Ramos (cell line): ENCODE data around the gene KRT10.
"Not testable (repeated sequence)": the region's sequence is repeated elsewhere in the genome, so short reads cannot be mapped to it uniquely, and the experiment has no call there.

ENCODE experiments used
- in situ Hi-C: fragments of 300-500 bp; cut with MboI; formaldehyde crosslinking; loops from one replicate; pipeline ENCODE4 v1.14.3; 2022; ENCODE audit warnings: low sequenced_read_pairs; ENCODE audit not compliant: unreplicated experiment

The KRT10 gene

DNA sequence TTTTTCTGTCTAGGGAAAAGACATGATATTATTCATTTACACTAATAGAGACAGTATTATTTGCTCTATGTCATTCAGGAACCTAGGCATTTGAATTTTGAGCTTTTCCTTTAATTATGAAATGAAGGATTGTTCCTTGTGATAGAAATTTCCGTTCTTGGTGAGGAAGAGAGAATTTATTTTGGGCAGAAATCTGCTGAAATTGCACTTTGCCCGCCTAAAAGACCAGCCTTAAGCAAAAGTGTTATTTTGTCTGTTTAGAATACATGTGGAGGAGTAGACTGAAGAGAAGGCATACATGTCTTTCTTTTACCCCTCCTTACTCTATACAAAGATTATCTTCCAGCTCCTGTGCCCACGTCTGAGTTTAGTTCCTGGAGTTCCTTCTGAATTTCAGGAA, 16.8 kb upstream of the KRT10 start:
- in situ Hi-C loops, result loop anchor here (25.0 kb wide), 1 partner anchor 98 kb away; the partner anchor contains the start of gene KRT23

- in situ Hi-C loops, result loop anchor here (25.0 kb wide), 1 partner anchor 101 kb away; the partner anchor contains the start of gene KRT23
These were observed 13.6 kb upstream of the KRT10 start for GRCh38 chr17:40836020-40836419.

GRCh38 chr17:40833882-40834281, 11.5 kb upstream of the KRT10 start:
- in situ Hi-C loops, result loop anchor here (25.0 kb wide), 1 partner anchor 103 kb away; the partner anchor contains the start of gene KRT23

DNA sequence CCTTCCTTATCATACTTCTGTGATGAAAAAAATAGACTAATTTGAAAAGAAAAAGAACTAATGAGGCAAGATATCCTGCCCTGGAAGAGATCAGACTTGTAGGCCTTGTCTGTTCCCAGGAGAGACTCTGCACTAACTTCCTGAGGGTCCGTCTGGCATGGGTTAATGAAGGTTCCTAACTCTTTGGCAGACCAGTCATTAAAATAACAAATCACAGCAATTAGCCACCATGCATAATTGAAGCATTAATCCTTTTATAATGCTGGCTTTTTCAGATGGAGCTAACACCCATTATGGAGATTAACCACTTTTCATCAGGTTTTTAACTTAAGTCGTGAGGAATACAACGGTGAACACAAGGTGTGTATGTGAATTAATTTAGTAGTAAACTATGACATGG, 10.4 kb upstream of the KRT10 start:
- in situ Hi-C loops, result loop anchor here (25.0 kb wide), 1 partner anchor 104 kb away; the partner anchor contains the start of gene KRT23

GRCh38 chr17:40830085-40830776, 7.8 kb upstream of the KRT10 start:
- in situ Hi-C loops, result loop anchor here (25.0 kb wide), 1 partner anchor 107 kb away; the partner anchor contains the start of gene KRT23

DNA sequence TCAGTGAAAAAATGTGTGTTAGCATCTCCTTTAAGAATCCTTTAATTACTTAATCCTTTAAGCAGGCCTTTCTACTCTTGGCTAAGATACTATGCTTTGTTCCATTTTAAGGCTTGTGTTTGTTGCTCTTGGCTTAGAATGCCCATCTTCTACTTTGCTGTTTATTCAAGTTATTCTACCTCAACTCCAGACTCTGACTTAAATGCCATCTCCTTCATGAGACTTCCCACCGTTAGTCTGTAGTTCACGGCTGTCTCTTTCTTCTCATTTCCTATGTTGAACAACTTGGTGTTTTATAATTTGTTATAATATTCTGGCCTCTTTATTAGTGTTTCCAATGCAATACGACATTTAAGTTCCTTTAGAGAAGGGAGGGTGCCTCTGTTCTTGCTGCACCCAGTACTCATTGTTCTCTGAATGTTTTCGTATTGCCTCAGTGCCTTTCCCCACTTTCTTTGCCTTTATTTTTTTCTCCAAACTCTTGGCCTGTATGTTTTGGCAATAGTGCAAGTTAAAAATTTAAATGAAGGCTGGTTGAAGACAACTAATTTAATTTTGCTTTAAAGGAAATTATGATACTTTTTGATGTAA, 6.1 kb upstream of the KRT10 start:
- in situ Hi-C loops, result loop anchor here (25.0 kb wide), 1 partner anchor 109 kb away; the partner anchor contains the start of gene KRT23

DNA sequence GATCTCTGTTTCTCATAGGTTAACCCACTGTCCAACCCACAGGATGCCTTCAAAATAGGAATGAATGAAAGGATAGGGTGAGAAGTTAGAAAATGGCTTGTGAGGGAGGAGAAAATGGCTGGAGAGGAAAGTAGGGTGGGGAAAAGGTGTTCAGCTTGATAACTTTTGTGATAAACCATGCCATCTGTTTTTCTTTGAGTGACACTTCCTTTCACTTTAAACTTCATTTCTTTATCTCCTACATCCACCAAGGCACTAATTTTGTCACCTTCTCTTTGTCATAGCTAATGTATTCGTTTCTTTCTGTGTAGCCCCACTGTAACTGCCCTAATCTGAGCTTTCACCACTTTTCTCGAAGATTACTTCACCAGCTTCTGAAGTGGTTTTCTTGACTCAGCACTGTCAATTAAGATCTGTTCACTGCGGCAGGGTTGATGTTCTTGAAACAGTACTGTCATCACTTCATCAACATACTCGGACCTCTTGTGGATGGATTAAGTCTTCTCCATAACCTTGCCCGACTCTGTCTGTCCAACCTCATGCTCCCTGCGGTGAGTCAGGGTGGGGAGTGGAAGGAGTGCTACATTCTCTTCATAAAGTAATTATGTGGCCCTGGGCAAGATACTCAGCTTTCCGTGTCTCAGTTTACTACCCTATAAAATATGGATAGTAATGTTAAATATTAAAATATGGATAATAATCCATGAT, 5.5 kb upstream of the KRT10 start:
- in situ Hi-C loops, result loop anchor here (25.0 kb wide), 1 partner anchor 109 kb away; the partner anchor contains the start of gene KRT23

- in situ Hi-C loops, result loop anchor here (25.0 kb wide), 1 partner anchor 112 kb away; the partner anchor contains the start of gene KRT23
These were observed 3.2 kb upstream of the KRT10 start for GRCh38 chr17:40825599-40825998.

- in situ Hi-C loops, result no loop called here
These were observed 1.8 kb upstream of the KRT10 start for GRCh38 chr17:40824015-40824832.

DNA sequence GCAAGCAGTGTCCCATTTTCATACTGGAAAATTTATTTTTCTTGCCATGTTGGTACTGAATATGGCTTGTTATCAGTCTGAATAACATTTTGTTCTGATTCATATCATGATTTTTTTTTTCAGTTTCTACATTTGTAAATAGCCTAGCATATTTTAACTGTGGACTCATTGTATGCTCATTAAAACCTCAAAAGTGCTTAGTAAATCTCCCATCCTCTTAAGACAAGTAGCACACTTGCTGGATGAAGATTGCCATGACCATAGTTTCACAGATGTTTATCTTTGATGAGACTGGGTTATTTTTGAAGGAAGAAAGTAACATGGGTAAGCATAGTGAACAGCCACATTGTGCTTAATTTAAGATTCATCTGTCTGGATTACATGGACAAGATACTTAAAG, 878 bp downstream of the KRT10 start:
- in situ Hi-C loops, result no loop called here

GRCh38 chr17:40820228-40820838, 2.1 kb downstream of the KRT10 start:
- in situ Hi-C loops, result no loop called here

DNA sequence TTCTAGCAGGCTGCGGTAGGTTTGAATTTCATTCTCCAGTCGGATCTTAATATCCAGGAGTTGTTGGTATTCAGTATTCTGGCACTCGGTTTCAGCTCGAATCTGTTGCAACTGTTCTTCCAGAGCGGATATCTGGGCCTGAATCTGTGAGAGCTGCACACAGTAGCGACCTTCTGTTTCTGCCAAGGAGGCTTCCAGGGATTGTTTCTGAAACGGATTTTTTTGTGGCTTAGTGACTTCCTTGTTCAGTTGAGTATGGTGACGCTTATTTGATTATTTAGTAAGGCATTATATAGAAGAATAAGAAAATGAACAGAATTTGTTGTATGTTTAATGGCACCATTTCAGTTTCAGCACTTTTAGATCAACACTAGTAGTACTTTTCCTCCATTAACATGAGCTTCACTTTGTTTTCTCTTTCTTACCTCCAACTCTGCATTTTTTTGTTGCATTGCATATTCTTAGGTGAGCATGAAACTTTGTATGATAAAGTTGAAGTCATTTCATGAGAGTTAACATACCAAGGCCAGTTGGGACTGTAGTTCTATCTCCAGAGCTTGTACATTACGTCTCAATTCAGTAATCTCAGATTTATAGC, 2.8 kb downstream of the KRT10 start:
- in situ Hi-C loops, result no loop called here

DNA sequence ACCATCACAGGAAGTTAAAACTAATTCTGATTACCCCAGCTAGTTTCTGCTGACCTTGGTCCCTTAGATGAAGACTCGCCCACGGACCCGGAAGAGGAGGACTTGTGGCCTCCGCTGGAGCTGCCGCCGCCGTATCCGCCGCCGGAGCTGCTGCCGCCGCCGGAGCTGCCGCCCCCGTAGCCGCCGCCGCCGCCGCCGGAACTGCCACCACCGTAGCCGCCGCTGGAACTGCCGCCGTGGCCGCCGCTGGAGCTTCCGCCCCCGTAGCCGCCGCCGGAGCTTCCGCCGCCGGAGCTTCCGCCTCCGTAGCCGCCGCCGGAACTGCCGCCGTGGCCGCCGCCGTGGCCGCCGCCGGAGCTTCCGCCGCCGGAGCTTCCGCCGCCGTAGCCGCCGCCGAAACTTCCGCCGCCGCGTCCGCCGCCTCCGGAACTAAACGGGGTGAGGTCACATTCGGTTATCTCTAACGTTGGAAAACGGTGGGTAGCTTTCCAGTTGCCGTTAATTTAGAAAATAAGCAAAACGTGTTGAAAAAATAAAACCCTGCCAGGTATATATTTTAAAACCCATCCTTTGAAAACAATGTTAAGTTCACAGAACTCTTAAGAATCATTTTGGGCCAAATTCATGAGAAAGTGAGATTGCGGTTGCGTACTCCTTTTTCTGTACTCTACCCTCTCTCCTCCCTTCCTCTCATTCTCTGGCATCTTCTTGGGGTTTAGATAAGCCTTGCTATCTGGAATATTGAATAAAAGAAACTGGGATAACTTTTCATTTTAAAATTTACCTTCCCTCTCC, 3.5 kb downstream of the KRT10 start:
- in situ Hi-C loops, result no loop called here

GRCh38 chr17:40818343-40818732, 4.1 kb downstream of the KRT10 start:
- in situ Hi-C loops, result no loop called here

GRCh38 chr17:40817103-40817682, 5.2 kb downstream of the KRT10 start:
- in situ Hi-C loops, result no loop called here

GRCh38 chr17:40816569-40816968, 5.8 kb downstream of the KRT10 start:
- in situ Hi-C loops, result no loop called here

DNA sequence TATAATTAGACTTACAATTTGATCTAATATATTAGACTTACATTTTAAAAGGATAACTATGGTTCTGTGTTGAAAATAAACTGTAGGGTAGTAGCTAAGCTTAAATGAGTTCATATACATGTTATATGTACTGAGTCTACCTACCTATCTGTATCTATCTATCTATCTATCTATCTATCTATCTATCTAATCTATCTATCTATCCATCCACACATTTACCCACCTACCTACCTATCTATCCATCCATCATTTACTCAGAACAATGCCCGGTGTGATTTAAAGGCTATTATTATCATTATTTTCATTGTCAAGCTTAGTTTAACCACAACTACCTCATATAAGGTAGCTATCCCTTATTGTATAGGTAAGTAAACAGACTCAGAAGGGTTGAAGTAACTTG, 7.0 kb downstream of the KRT10 start:
- in situ Hi-C loops, result no loop called here

DNA sequence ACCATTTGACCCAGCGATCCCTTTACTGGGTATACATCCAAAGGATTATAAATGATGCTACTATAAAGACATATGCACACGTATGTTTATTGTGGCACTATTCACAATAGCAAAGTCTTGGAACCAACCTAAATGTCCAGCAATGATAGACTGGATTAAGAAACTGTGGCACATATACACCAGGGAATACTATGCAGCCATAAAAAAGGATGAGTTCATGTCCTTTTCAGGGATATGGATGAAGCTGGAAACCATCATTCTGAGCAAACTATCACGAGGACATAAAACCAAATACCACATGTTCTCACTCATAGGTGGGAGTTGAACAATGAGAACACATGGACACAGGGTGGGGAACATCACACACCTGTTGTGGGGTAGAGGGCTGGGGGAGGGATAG, 7.8 kb downstream of the KRT10 start:
- in situ Hi-C loops, result not testable (repeated sequence)
